Frontal cortex (tissue), 4 donors: ENCODE results near the gene MLST8. TPM values are rescaled to one million over a fixed set of nuclear protein-coding genes. Genes with fewer than 3 reads are reported as not detected.

Experiments used
- DNase-seq, 2 donors: peaks; one replicate each; pipeline ENCODE4 v3.0.0; 2012; ENCODE audit warnings: low spot score in 2 of 2
- FAIRE-seq: peaks from 2 replicates; lab custom pipeline; 2012; peaks lifted over from hg19 to GRCh38; lab: Jason Lieb, UNC
- total RNA-seq: library from RNA; depleted of rRNA; stranded (reverse); fragments of >200 nt; gene quantifications from one replicate; pipeline ENCODE4 v1.2.3, GENCODE V29; 2014
- donor health status: control.
- donor health status: control.
- donor health status: control.

The MLST8 gene
- total RNA-seq, 1 donor from 2014 or later = 6.9 TPM

- DNase-seq (no peak), FAIRE-seq (no peak)
Observed at GRCh38 chr16:2228161-2228824, 23.0 kb downstream of the MLST8 start.

GRCh38 chr16:2229091-2229490 is 23.8 kb downstream of the MLST8 start:
- no peak for DNase-seq
- FAIRE-seq = no peak

GRCh38 chr16:2229632-2230250 is 24.5 kb downstream of the MLST8 start:
- no peak for FAIRE-seq
- DNase-seq = no peak

- FAIRE-seq (no peak), DNase-seq (no peak)
Observed at GRCh38 chr16:2230376-2230775, 25.1 kb downstream of the MLST8 start.

- FAIRE-seq (no peak), DNase-seq (no peak)
Observed at GRCh38 chr16:2231016-2231931, 26.0 kb downstream of the MLST8 start.

- FAIRE-seq = no peak
- DNase-seq = no peak
Observed at GRCh38 chr16:2232094-2232990, 27.1 kb downstream of the MLST8 start.

GRCh38 chr16:2233046-2233775 is 28.0 kb downstream of the MLST8 start:
- FAIRE-seq (no peak), DNase-seq (no peak)

GRCh38 chr16:2233872-2234812 is 28.9 kb downstream of the MLST8 start:
- no peak for FAIRE-seq

GRCh38 chr16:2234813-2235170 is 29.5 kb downstream of the MLST8 start:
- DNase-seq = no peak
- no peak for FAIRE-seq

More at GRCh38 chr16:2233872-2234812, 28.9 kb downstream of the MLST8 start:
- DNase-seq = no peak

GRCh38 chr16:2235234-2235651 is 30.0 kb downstream of the MLST8 start:
- DNase-seq = no peak
- FAIRE-seq = no peak

- DNase-seq (no peak), FAIRE-seq (no peak)
Observed at GRCh38 chr16:2235695-2236336, 30.6 kb downstream of the MLST8 start.

GRCh38 chr16:2236337-2237101 is 31.3 kb downstream of the MLST8 start, which contains the start of gene DNASE1L2:
Gene DNASE1L2, plus strand, starts transcription at chr16:2236444. Its CDS starts 373 bp downstream, at chr16:2236817.
- DNase-seq (no peak), FAIRE-seq (no peak)

GRCh38 chr16:2237102-2237482 is 31.8 kb downstream of the MLST8 start:
- no peak for DNase-seq
- FAIRE-seq = no peak

GRCh38 chr16:2237493-2238149 is 32.4 kb downstream of the MLST8 start:
- FAIRE-seq = no peak

GRCh38 chr16:2238150-2238837 is 33.0 kb downstream of the MLST8 start:
- no peak for FAIRE-seq
- DNase-seq = peak in 1 of 2 donors; percentile 23

More at GRCh38 chr16:2237493-2238149, 32.4 kb downstream of the MLST8 start:
- DNase-seq = no peak
